Ecto neural progenitor cell (in vitro differentiated cells): ENCODE measurements around the gene RGS17.

Experiments
- DNase-seq: peaks from one replicate; pipeline ENCODE4 v3.0.0-alpha.2; 2018; ENCODE audit warnings: low spot score

Gene RGS17

GRCh38 chr6:153084393-153084792 lies 46.7 kb downstream of the RGS17 start:
- DNase-seq: no peak

DNA sequence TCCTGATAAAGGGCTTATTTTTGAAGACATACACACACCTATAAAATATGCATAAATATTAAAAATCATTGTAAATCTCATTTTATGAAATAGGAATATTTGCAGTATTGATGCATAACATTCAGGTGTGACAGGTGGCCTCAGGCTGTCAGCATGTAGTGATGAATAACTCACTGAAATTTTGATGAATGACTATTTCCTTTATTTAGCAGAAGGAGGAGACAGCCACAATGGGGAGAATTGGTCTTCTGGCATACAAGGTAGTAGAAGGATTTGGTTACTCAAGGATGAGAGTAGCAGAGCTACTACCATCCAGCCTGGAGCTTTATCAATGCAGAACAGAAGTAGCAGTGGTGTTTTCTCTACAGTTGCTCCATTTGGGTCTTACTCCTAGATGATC lies 47.2 kb downstream of the RGS17 start:
- DNase-seq: no peak

- DNase-seq: no peak
These were observed 49.2 kb downstream of the RGS17 start for GRCh38 chr6:153081914-153082313.

DNA sequence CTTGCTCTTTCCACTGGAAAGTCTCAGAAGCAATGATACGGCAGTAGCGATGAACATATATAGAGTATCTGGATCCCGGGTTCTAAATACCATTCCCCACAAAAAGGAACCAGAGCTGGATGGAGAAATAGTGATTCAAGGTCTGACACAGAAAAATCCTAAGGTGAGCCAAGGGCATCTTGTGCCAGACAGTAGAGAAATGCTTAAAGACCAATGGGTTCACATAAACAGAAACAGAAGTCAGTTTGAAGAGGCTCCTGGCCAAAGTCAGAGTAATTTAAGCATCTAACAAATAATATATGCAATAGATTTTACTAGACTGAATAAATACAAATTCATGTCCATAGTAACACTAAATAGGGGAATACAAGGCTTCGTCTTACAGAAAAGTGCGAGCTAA lies 54.7 kb downstream of the RGS17 start:
- no peak for DNase-seq

DNA sequence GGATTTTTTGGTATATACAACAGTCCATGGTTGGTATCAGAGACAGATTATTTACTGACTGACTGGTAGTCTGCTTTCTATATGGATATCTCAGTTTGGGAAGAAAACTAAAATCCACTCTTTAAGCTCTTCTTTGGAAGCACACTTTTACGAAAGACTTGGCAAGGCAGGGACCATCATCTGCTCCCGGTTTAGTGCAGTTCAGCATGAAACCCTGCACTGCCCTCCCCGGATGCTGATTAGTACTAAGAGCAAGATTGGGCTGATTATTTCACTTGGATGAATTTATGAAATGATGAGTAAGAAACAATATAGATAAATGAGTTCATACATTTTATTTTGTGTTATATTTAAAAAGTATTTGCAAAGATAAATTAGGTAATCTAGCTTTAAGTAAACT lies 56.3 kb downstream of the RGS17 start:
- no peak for DNase-seq

DNA sequence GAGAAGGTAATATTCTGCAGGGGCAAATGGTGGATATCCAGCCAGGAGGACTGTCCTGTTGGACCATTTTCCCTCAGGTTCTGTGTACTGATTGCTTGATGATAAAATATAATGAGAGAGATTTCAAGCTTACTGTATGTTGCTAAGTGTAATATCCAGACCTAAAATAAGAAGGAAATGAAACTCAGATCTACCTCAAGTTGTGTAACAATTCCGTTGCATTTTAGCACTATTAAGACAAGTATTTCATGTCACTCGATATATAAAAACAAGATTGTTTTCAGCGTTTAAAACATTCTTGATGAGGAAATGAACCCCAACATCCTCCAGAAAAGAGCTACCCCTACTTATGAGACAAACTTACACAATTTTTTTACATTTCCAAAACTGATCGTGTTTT lies 57.2 kb downstream of the RGS17 start:
- no peak for DNase-seq

GRCh38 chr6:153070756-153071155 lies 60.3 kb downstream of the RGS17 start:
- no peak for DNase-seq

DNA sequence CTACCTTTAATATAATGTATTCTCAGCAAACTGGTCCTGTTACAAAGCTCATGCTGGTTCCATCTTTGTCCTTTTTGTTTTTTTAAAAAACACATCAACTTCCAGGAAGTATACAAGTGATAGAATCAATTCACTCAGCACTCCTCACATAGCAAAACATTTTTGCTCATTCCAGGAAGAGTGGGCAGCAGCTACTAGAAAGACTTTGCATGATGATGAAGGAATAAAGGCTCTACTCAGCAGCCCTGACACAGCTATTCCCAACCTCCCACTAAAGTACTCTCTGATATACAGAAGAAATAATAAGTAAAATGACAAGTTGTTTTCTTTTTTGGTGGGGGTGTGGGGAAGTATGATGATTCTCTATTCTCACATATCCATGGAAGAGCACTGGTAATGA lies 61.2 kb downstream of the RGS17 start:
- no peak for DNase-seq

GRCh38 chr6:153065222-153065621 lies 65.9 kb downstream of the RGS17 start:
- DNase-seq: no peak

DNA sequence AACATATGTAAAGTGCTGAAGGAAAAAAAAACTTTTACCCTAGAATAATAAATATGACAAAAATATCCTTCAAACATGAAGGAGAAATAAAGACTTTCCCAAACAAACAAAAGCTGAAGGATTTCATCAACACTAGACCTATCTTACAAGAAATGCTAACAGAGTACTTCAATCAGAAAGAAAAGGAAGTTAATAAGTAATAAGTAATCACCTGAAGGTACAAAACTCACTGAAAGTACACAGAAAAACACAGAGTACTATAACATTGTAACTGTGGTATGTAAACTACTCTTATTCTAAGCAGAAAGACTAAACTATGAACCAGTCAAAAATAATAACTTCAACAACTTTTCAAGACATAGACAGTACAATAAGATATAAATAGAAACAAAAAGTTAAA lies 67.1 kb downstream of the RGS17 start:
- no peak for DNase-seq

- DNase-seq: no peak
These were observed 68.6 kb downstream of the RGS17 start for GRCh38 chr6:153062516-153062915.

GRCh38 chr6:153059757-153060156 lies 71.3 kb downstream of the RGS17 start:
- no peak for DNase-seq

- DNase-seq: no peak
These were observed 71.8 kb downstream of the RGS17 start for GRCh38 chr6:153059311-153059710.

GRCh38 chr6:153058909-153059308 lies 72.2 kb downstream of the RGS17 start:
- DNase-seq: no peak

GRCh38 chr6:153058291-153058690 lies 72.8 kb downstream of the RGS17 start:
- DNase-seq: no peak

DNA sequence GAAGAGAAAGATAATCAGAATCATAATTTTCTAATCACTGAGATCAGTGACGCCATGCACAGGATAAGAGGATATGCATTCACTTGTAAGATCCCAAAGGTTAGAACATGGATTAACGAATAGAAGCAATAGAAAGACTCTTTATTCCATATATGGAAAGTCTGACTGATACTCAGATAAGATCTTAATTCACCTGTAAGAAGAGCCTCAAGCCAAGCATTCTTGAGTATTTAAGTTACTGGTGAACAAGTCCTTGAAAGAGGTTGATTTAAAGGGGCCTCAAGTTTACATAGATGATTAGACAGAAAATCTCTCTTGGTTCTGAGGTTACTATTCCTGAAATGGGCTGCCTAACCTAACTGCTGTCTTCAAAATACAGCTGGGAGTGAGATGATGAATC lies 74.8 kb downstream of the RGS17 start:
- no peak for DNase-seq

GRCh38 chr6:153051801-153052200 lies 79.3 kb downstream of the RGS17 start:
- no peak for DNase-seq

DNA sequence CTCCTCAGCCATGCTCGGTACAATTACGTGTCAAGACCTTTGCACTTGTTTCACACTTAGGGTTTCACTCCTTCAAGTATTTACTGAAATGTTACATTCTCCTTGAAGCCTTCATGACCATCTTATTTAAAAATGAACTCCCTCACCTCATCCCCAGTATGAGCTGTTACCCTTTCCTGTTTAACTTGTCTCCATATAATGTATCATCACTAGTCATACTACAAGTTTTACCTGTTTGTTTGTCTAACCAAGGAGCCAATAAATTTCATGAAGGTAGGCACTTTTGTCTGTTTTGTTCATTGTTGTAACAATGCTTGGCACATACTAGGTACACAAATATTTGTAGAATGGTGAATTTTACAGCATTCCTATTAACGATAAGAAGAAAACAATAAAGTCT lies 82.5 kb downstream of the RGS17 start:
- DNase-seq: no peak

GRCh38 chr6:153047386-153047785 lies 83.7 kb downstream of the RGS17 start:
- DNase-seq: no peak

DNA sequence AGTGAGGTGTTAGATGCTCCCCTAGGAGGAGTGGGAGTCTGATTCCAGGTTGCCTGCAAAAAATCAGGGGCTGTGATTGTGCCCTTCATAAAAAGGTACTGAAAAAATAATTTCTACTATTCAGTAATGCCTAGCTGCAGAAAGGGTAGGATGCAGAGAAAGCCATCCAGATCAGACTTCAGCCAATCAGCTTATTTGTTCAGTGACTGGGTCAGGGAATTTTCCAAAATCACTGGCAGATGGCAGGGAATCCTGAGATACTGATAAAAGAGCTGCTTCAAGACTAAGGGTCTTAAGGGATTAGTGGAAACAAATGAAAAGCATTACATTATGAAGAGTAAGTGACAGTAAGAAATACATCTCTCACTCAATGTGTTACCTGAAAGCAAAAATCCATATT lies 85.8 kb downstream of the RGS17 start:
- DNase-seq: no peak

DNA sequence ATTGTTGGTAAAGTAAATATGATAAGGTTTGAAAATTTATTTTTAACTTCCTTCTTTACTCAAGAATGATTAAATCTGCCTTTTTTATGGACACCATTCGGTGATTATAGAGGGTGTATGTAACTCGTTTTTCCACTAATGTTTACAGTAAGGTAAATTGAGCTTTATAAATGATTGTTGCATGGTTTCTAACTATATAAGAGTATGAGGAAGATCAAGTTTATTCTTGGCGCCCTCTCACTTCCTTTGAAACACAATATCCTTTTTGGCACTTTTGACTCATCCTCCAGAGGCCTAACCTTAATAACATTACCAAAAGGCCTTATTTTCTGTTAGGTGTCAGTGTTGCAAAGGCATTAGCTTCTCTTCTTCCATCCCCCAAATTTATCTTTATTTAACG lies 86.8 kb downstream of the RGS17 start:
- DNase-seq: no peak

GRCh38 chr6:153043719-153044118 lies 87.4 kb downstream of the RGS17 start:
- no peak for DNase-seq

DNA sequence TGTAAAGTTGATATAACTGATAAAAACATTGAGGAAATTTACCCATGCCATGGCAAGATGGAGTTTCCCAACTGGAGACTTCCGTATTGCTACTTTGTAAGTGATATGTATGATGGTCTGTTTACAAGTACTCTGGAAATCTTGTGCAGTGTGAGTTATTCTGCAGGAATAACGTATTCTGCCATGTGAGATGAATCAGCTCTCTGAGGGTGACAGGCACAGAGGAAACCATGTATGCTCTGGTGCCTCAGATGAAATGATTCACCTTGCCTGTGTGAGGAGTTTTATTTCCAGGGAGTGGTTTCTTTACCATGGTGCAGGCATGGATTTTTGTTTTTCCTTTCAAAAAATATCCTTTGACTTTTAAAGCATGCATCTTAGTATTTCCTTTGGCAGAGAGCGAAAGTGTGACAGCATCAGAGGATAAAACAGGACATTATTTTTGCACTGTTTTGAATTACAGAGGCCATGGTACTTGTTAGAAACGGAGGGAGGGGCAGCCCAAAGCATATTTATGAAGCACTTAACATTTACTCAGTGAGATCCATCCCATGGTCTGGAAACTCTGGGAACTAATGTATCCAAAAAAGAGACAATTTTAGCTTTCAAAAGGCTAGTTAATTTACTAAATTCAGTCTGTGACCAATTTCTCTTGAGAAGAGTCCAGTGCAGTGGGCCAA lies 92.6 kb downstream of the RGS17 start:
- DNase-seq: no peak

DNA sequence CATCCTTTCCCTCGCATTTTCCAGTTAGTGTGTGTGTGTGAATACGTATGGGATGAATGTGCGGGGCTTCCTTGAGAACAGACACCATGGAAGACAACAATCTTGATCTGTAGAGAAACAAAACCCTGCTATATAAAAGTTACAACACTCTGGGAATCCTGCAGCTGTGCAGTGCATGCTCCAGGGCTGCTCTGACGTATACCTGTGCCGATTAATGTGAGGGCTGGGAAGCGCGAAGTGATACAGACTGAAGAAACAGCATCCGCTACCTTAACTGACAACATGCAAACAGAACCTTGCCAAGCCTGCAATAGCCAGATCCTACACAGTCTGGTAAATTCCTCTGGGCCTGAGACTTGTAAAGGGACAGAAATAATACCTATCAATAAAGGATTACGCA lies 96.9 kb downstream of the RGS17 start:
- no peak for DNase-seq
